ENCODE data around the gene CCDC85B. TPM values are rescaled to one million over a fixed set of nuclear protein-coding genes. Genes with fewer than 3 reads are reported as not detected.
"Not testable (repeated sequence)": the region's sequence is repeated elsewhere in the genome, so short reads cannot be mapped to it uniquely, and the experiment has no call there.

The CCDC85B gene
- 83.9 TPM for polyA plus RNA-seq

GRCh38 chr11:65890324-65891218 is at the start of gene CCDC85B:
Gene CCDC85B, plus strand, starts transcription at chr11:65890673. Its CDS starts 111 bp downstream, at chr11:65890784.
- peak within 1 kb of the TSS; percentile 93 to 98 (median 97) for H3K27ac Mint-ChIP-seq
- H3K27me3 Mint-ChIP-seq: no peaks in the 10 kb centered on the region
- peaks cover 31 to 45% (median 39%) of the 10 kb centered on the region in 3 donors for H3K4me1 Mint-ChIP-seq
- no peaks in the 10 kb centered on the region for H3K9me3 Mint-ChIP-seq
- peak within 1 kb of the TSS; percentile 89 to 96 (median 95) for H3K4me3 Mint-ChIP-seq
- no peaks in the 10 kb centered on the region for H3K36me3 Mint-ChIP-seq

DNA sequence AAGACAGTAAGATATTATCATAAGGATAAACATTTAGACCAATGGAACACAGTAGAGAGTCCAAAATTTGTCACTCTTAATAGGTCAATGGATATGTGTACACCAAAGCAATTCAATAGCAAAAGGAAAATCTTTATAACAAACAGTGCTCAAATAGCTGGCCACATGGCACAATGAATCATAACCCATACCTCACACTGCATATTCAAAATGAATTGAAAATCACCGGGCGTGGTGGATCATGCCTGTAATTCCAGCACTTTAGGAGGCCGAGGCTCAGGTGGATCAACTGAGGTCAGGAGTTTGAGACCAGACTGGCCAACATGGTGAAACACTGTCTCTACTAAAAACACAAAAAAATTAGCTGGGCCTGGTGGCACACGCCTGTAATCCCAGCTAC is 48.3 kb upstream of the CCDC85B start:
- Mint-ChIP-seq H3K36me3 (no peaks in the 10 kb centered on the region), H3K9me3 (no peaks in the 10 kb centered on the region), H3K4me1 (no peaks in the 10 kb centered on the region), H3K4me3 (no peak overlapping the region), H3K27ac (no peak overlapping the region), H3K27me3 (no peaks in the 10 kb centered on the region)

DNA sequence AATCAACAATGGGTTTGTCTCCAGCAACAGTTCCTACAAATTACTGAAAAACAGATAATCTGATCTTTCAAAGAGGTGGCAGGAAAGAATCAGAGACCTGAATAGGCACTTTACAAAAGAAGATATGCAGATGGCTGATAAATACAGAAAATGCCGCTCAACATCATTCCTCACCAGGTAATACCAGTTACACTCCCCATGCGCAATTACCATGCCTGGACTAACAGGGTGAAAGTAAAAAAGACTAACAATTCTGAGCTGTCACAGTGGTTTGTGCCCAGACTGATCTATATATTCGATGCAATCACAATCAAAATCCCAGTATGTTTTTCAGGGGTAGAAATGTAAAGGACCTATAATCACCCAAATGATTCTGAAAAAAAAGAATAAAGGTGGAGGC is 46.7 kb upstream of the CCDC85B start:
- Mint-ChIP-seq H3K27ac (no peak overlapping the region), H3K4me1 (no peaks in the 10 kb centered on the region), H3K4me3 (no peak overlapping the region), H3K36me3 (no peaks in the 10 kb centered on the region), H3K9me3 (no peaks in the 10 kb centered on the region), H3K27me3 (no peaks in the 10 kb centered on the region)

- Mint-ChIP-seq H3K4me1 (no peaks in the 10 kb centered on the region), H3K9me3 (no peaks in the 10 kb centered on the region), H3K27me3 (no peaks in the 10 kb centered on the region), H3K36me3 (no peaks in the 10 kb centered on the region), H3K27ac (no peak overlapping the region), H3K4me3 (no peak overlapping the region)
Observed at GRCh38 chr11:65844231-65844872, 46.1 kb upstream of the CCDC85B start.

GRCh38 chr11:65847746-65848145 is 42.7 kb upstream of the CCDC85B start:
- peaks cover 0 to 5% (median 2%) of the 10 kb centered on the region in 3 donors for H3K4me1 Mint-ChIP-seq
- no peaks in the 10 kb centered on the region for H3K36me3 Mint-ChIP-seq
- no peak overlapping the region for H3K27ac Mint-ChIP-seq
- H3K4me3 Mint-ChIP-seq: no peak overlapping the region
- no peaks in the 10 kb centered on the region for H3K27me3 Mint-ChIP-seq
- no peaks in the 10 kb centered on the region for H3K9me3 Mint-ChIP-seq

DNA sequence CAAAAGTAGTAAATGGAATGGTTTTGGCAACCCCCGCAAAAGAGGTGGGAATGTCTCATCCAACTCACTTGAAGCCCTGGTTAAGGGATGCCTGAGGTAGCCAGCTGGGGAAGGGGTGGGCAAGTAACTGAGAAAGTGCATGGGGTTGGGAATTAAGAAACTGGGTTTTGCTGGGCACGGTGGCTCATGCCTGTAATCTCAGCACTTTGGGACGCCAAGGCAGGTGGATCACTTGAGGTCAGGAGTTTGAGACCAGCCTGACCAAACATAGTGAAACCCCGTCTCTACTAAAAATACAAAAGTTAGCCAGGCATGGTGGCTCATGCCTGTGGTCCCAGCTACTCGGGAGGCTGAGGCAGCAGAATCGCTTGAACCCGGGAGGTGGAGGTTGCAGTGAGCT is 41.8 kb upstream of the CCDC85B start:
- H3K4me1 Mint-ChIP-seq, H3K9me3 Mint-ChIP-seq, H3K4me3 Mint-ChIP-seq, H3K27me3 Mint-ChIP-seq, H3K36me3 Mint-ChIP-seq: not testable (repeated sequence)
- peak overlapping the region in 1 of 3 donors; percentile 46 for H3K27ac Mint-ChIP-seq

- no peaks in the 10 kb centered on the region for H3K9me3 Mint-ChIP-seq
- peak overlapping the region in 1 of 3 donors; percentile 23 for H3K27ac Mint-ChIP-seq
- peaks cover 6 to 7% (median 7%) of the 10 kb centered on the region in 3 donors for H3K4me1 Mint-ChIP-seq
- H3K36me3 Mint-ChIP-seq: peaks cover 3% of the 10 kb centered on the region
- H3K4me3 Mint-ChIP-seq: no peak overlapping the region
- no peaks in the 10 kb centered on the region for H3K27me3 Mint-ChIP-seq
Observed at GRCh38 chr11:65849366-65849765, 41.1 kb upstream of the CCDC85B start.

- Mint-ChIP-seq H3K4me3 (peak overlapping the region in 1 of 4 donors; percentile 20), H3K9me3 (no peaks in the 10 kb centered on the region), H3K27me3 (no peaks in the 10 kb centered on the region), H3K27ac (peak overlapping the region in 1 of 3 donors; percentile 23), H3K4me1 (peaks cover 10 to 12% (median 10%) of the 10 kb centered on the region in 3 donors), H3K36me3 (peaks cover 4% of the 10 kb centered on the region)
Observed at GRCh38 chr11:65849771-65850216, 40.7 kb upstream of the CCDC85B start.

- H3K9me3 Mint-ChIP-seq: no peaks in the 10 kb centered on the region
- H3K27me3 Mint-ChIP-seq: no peaks in the 10 kb centered on the region
- no peak overlapping the region for H3K27ac Mint-ChIP-seq
- H3K4me3 Mint-ChIP-seq: peak overlapping the region in 1 of 4 donors; percentile 20
- H3K36me3 Mint-ChIP-seq: peaks cover 5% of the 10 kb centered on the region
- peaks cover 12 to 14% (median 13%) of the 10 kb centered on the region in 3 donors for H3K4me1 Mint-ChIP-seq
Observed at GRCh38 chr11:65850217-65851082, 40.0 kb upstream of the CCDC85B start.

- Mint-ChIP-seq H3K27ac (peak overlapping the region in 1 of 3 donors; percentile 31), H3K27me3 (no peaks in the 10 kb centered on the region), H3K36me3 (peaks cover 6% of the 10 kb centered on the region), H3K9me3 (no peaks in the 10 kb centered on the region), H3K4me3 (no peak overlapping the region), H3K4me1 (peaks cover 13 to 21% (median 17%) of the 10 kb centered on the region in 3 donors)
Observed at GRCh38 chr11:65851083-65851579, 39.3 kb upstream of the CCDC85B start.

DNA sequence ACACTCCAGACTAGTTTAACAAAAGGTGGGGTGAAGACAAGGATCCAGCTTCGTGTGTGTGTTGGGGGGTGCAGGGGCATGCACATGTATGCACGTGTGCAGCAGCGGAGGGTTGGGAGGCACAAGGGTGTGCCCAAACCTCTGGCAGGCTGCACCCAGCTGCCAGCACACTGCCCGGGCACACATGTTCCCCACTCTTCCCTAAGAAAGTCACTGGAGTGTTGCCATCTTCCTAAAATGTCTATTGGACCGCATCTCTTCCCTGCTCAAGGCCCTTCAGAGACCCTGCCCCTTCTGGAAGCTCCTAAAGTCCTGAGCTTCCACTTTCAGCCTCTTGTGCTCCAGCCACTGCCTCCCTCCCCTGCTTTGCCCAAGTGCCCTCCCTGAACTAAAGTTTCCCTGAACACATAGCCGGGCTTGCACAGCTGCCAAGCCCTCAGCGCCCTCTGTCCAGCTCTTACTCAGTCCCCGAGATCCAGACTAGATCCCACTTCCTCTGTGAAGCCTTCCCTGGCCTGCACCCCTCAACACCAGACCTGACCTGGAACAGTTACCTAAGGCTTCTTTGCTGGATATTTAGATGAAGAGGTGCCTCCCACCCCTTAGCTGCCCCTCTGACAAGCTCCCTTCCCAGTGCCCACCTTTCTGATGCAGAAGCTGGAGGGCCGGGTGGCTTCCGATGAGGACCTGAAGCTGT is 38.5 kb upstream of the CCDC85B start:
- Mint-ChIP-seq H3K27me3 (no peaks in the 10 kb centered on the region), H3K4me1 (peaks cover 21 to 28% (median 24%) of the 10 kb centered on the region in 3 donors), H3K4me3 (peak overlapping the region in 1 of 4 donors; percentile 76), H3K36me3 (peaks cover 6% of the 10 kb centered on the region), H3K27ac (peak overlapping the region in 2 of 3 donors; percentile 50 to 70), H3K9me3 (no peaks in the 10 kb centered on the region)

DNA sequence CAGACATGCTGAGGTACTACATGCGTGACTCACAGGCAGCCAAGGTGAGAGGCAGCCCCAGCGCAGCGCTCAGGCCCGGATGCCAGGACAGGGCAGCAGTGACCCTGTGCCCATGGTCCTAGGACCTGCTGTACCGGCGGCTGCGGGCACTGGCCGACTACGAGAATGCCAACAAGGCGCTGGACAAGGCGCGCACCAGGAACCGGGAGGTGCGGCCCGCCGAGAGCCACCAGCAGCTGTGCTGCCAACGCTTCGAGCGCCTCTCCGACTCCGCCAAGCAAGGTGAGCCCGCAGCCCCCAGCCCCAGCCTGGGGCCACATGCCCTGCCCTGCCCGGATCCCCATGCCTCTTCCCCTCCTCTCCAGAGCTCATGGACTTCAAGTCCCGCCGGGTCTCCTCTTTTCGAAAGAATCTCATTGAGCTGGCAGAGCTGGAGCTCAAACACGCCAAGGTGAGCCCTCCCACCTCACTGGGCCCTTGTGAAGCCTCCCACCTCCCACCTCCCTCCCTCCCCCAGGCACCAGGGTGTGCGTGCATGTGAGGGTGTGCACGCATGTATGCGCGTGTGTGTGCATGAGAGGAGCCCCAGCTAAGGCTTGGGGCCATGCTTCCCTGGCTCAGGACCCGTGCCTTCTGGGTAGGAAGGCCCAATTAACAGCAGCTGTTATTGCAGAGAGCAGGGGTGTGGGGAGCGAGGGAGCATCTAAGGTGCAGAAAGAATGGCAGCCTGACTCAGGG is 37.8 kb upstream of the CCDC85B start:
- H3K27me3 Mint-ChIP-seq: no peaks in the 10 kb centered on the region
- H3K9me3 Mint-ChIP-seq: no peaks in the 10 kb centered on the region
- H3K27ac Mint-ChIP-seq: peak overlapping the region in 2 of 3 donors; percentile 82 to 92
- peaks cover 6% of the 10 kb centered on the region for H3K36me3 Mint-ChIP-seq
- H3K4me3 Mint-ChIP-seq: peak overlapping the region in 1 of 4 donors; percentile 96
- peaks cover 22 to 28% (median 24%) of the 10 kb centered on the region in 3 donors for H3K4me1 Mint-ChIP-seq

DNA sequence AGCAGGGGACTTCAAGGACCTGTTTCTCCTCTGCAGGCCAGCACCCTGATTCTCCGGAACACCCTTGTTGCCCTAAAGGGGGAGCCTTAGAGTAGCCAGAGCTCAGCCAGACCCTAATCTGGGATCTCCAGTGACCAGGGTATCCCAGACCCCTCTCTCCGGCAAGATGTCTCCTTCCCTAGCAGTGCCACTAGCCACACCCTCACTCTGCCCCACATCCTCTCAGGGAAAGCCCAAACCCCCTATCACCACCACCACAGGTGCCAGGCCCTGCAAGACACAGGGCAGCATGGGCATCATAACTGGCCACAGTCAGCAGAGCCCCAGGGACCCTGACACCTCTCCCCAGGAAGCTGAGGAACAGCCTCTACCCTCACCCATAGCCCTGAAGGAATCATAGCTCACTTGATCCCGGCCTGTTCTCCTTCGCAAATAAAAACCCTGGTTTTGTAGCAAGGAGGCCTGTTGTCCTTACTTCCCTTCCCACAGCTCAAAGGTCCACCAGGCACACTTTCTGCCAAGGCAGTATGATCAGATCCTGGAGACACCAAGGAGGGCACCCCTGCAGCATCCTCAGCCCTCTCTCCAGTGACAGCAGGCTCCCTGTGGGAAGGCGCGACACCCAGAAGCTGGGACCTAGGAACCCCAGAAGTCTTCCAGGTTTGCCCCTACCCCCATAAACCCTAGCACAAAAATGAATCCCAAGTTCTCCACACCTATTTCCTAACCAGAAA is 37.1 kb upstream of the CCDC85B start:
- Mint-ChIP-seq H3K36me3 (peaks cover 6% of the 10 kb centered on the region), H3K27me3 (no peaks in the 10 kb centered on the region), H3K27ac (peak overlapping the region in 2 of 3 donors; percentile 82 to 92), H3K4me3 (peak overlapping the region in 1 of 4 donors; percentile 96), H3K9me3 (no peaks in the 10 kb centered on the region), H3K4me1 (peaks cover 26 to 31% (median 27%) of the 10 kb centered on the region in 3 donors)

Measured in IgD-negative memory B cell (primary cell).